Gastroesophageal sphincter (tissue), 3 donors: ENCODE data around the gene CCDC154.

Experiments
- CTCF ChIP-seq, 4 experiments: fragments of 200-600 bp in 2 of 4; fragments of 450-650 bp in 2 of 4; sonication (generic) in 1 of 4; IDR thresholded peaks; one replicate each; pipeline ENCODE4 v1.5.1; 2017 to 2019; ENCODE audit warnings: antibody characterized with exemption in 4 of 4, mild to moderate bottlenecking in 2 of 4, moderate library complexity in 2 of 4
- POLR2A ChIP-seq, 2 donors: fragments of 450-650 bp; IDR thresholded peaks; one replicate each; pipeline ENCODE4 v1.6.1; 2017; ENCODE audit warnings: antibody characterized with exemption in 2 of 2, mild to moderate bottlenecking in 2 of 2, moderate library complexity in 1 of 2
- POLR2AphosphoS5 ChIP-seq: sonication (generic); formaldehyde crosslinking; IDR thresholded peaks from one replicate; pipeline ENCODE4 v1.6.1; 2017; ENCODE audit warnings: antibody characterized with exemption

GRCh38 chr16:1452530-1452929 lies 8.2 kb upstream of the CCDC154 start:
- TF ChIP-seq CTCF (IDR thresholded peaks at IDR 0.05) (no peak), POLR2AphosphoS5 (no peak), POLR2A (IDR thresholded peaks at IDR 0.05) (no peak)
